Heart right ventricle (tissue), 16 donors: ENCODE measurements around the gene CDH18. TPM values are rescaled to one million over a fixed set of nuclear protein-coding genes. Genes with fewer than 3 reads are reported as not detected.

Experiments
- ATAC-seq, 8 donors: fragments of 200-7000 bp; cut with Tn5 transposase; one replicate each; pipeline ENCODE4 v1.9.1; 2020; ENCODE audit warnings: mild to moderate bottlenecking in 8 of 8, moderate library complexity in 8 of 8, moderate number of reproducible peaks in 1 of 8
- DNase-seq, 2 donors: peaks; one replicate each; pipeline ENCODE4 v3.0.0-alpha.2; 2020
- H3K27ac ChIP-seq, 10 donors: fragments of 200-600 bp; sonication (generic) in 2 of 10; one replicate each; pipeline versions ENCODE4 v1.5.0 to v1.8.0; 2020 to 2022; ENCODE audit warnings: mild to moderate bottlenecking in 3 of 10
- H3K27me3 ChIP-seq, 7 donors: fragments of 200-600 bp; one replicate each; pipeline ENCODE4 v1.8.0; 2021 to 2022; ENCODE audit warnings: mild to moderate bottlenecking in 2 of 7
- H3K36me3 ChIP-seq, 9 donors: fragments of 200-600 bp; sonication (generic) in 1 of 9; one replicate each; pipeline versions ENCODE4 v1.5.0 to v1.8.0; 2020 to 2022; ENCODE audit warnings: mild to moderate bottlenecking in 2 of 9
- H3K4me1 ChIP-seq, 9 donors: fragments of 200-600 bp; sonication (generic) in 1 of 9; one replicate each; pipeline versions ENCODE4 v1.5.0 to v1.8.0; 2020 to 2022; ENCODE audit warnings: mild to moderate bottlenecking in 4 of 9
- H3K4me3 ChIP-seq, 10 donors: fragments of 200-600 bp; sonication (generic) in 2 of 10; one replicate each; pipeline versions ENCODE4 v1.5.0 to v1.8.0; 2020 to 2022; ENCODE audit warnings: mild to moderate bottlenecking in 7 of 10, moderate library complexity in 2 of 10
- H3K9me3 ChIP-seq, 11 donors: fragments of 200-600 bp in 10 of 11; sonication (generic) in 2 of 11; one replicate each; pipeline versions ENCODE4 v1.5.0 to v1.8.0; 2013 to 2022; ENCODE audit warnings: mild to moderate bottlenecking in 2 of 11, control low read depth in 1 of 11, moderate library complexity in 1 of 11
- CTCF ChIP-seq, 9 donors: fragments of 200-600 bp; sonication (generic) in 2 of 9; IDR thresholded peaks; one replicate each; pipeline versions ENCODE4 v1.5.0 to v1.8.0; 2021 to 2022; ENCODE audit warnings: antibody characterized with exemption in 9 of 9, mild to moderate bottlenecking in 5 of 9, moderate library complexity in 1 of 9
- WGBS, 2 donors: extraction: QIAGEN DNeasy Blood & Tissue Kit; methylation state at CpG; one replicate each; pipeline ENCODE4 v1.1.7; 2013; ENCODE audit warnings: inconsistent platforms in 1 of 2; 5-methylcytosine and 5-hydroxymethylcytosine counted together
- intact Hi-C, 10 donors: fragments of 100-400 bp; cut with DNase I; formaldehyde crosslinking; loops; one replicate each; pipeline versions ENCODE4 v1.11.1 to v1.14.2; 2022
- polyA plus RNA-seq, 2 donors: library from polyadenylated mRNA; stranded (reverse); fragments of 200-250 nt; gene quantifications; one replicate each; pipeline ENCODE4 v1.2.3, GENCODE V29; 2013
- total RNA-seq, 10 donors: library from RNA; stranded (reverse); fragmentation: NEBNext Ultra II Directional in 3 of 10; extraction: Animal tissue kit (Norgen Biotek cat#: 25700) in 3 of 10; gene quantifications; one replicate each; pipeline versions ENCODE4 v1.2.1 to v1.2.4, GENCODE V29; 2021 to 2023
- donor health status: Arrhythmogenic right ventricular cardiomyopathy.
- donor health status: ischemic (EF 13 %, LVEDD 7.1; RV severe dilation, severe dysfunction).
- donor health status: healthy with polysubstance abuse.
- donor health status: DM: no; HTN: yes; CAD: no.
- donor health status: DM: no; HTN: no; CAD: no.
- donor health status: ischemic (EF 25% LVEDD 6.9; RV normal size, moderate dysfunction).
- donor health status: ischemic (EF 25% LVEDD 5.7; RV mildly dilated, moderate dysfunction).
- donor health status: healthy.
- donor health status: DM: yes; HTN: yes; CAD: no.
- donor health status: Ischemic cardiomyopathy.
- donor health status: ischemic (EF 35%, LVEDD 5.7; RV mildly dilated, moderate dysfunction).
- donor health status: nonischemic (EF 11% LVEDD 7.7; RV severe dilation, severe dysfunction).
- donor health status: DM: yes; HTN: yes; CAD: no.
- donor health status: PGD.
- donor health status: ischemic (EF 29% LVEDD 5.4; RV normal size, mild dysfunction).
- donor health status: nonischemic (EF 23%, LVEDD 6.1; RV moderate dilation, normal function).

The CDH18 gene
- total and polyA plus RNA-seq, 12 donors = not detected

GRCh38 chr5:19885040-19885824 lies 102.8 kb downstream of the CDH18 start:
- Histone ChIP-seq H3K27me3 (no peaks in the 10 kb centered on the region), H3K4me3 (no peak overlapping the region), H3K9me3 (no peaks in the 10 kb centered on the region), H3K4me1 (no peaks in the 10 kb centered on the region), H3K27ac (no peak overlapping the region), H3K36me3 (no peaks in the 10 kb centered on the region)
- TF ChIP-seq CTCF (IDR thresholded peaks at IDR 0.05) = no peak
- intact Hi-C loops = no loop called here
- 72 to 77% methylated on average over 5 of the region's 5 CpGs for WGBS, 2 donors
- ATAC-seq (no peak), DNase-seq (no peak)

DNA sequence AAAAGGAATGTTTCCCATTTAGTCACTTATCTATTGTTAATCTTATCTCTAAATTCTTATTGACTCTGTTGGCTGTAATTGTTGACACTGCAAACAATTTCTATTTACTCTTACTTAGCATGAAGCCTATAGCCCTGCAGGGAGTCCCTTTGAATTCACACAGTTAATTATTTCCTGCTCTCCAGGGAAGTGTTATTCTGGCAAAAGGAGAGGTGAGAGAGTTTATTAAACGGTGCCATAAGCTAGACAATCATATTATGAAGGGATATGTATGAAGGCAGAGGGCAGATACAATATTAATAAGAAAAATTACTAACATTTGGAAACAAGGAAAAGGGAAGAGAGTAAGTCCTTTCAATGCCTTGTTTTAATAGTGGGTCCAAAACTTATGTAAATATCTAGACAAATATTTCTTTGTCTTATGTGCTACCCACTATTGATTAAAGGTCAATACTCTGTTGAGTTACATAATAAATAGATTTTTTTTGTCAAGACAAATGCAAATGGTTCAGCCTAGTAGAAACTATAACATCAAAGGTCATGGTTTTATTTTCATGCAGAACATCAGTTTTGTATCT lies 107.1 kb downstream of the CDH18 start:
- Histone ChIP-seq H3K36me3 (no peaks in the 10 kb centered on the region), H3K27ac (no peak overlapping the region), H3K9me3 (no peaks in the 10 kb centered on the region), H3K27me3 (no peaks in the 10 kb centered on the region), H3K4me1 (no peaks in the 10 kb centered on the region), H3K4me3 (no peak overlapping the region)
- ATAC-seq (no peak), DNase-seq (no peak)
- WGBS, 2 donors = 3 to 7% methylated on average over 1 of the region's 1 CpG
- intact Hi-C loops = no loop called here
- no peak for TF ChIP-seq CTCF (IDR thresholded peaks at IDR 0.05)

DNA sequence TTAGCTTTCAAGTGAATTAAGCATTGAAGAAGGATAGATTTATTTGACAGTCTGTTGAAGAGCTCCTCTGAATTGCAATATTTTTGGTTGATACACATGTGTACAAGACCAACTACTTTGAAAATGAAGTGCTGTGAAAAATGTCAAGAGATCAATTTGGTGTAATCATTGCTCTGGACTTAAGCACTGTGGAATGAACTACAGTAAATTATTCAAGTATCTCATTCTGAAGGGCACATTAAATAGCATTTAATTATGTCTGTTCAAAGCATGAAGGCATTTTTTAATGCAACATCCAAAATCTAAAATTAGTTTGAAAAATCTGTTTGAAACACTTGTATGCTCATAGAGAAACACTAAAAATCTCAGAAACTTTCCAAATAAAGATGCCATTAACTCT lies 107.5 kb downstream of the CDH18 start:
- intact Hi-C loops = no loop called here
- Histone ChIP-seq H3K4me3 (no peak overlapping the region), H3K27ac (no peak overlapping the region), H3K4me1 (no peaks in the 10 kb centered on the region), H3K36me3 (no peaks in the 10 kb centered on the region), H3K9me3 (no peaks in the 10 kb centered on the region), H3K27me3 (no peaks in the 10 kb centered on the region)
- ATAC-seq (no peak), DNase-seq (no peak)
- no peak for TF ChIP-seq CTCF (IDR thresholded peaks at IDR 0.05)

DNA sequence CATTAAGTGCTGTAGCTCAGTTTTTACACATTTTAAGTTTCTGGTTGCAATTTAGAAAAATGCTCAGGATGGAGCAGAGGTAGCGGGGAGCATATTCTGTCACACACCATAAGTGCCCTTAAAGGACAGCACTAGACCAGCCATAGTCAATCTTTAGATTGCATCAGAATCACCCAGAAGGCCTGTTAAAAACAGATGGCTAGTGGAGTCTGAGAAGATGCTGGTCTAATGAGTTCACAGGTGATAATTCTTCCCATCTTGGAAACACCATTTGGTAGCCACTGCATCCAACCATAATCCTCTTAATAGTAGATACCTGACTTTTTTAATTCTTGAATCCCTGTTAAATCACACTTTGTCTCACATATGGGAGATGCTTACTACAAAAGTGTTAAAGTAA lies 113.2 kb downstream of the CDH18 start:
- DNase-seq = no peak
- no peak for TF ChIP-seq CTCF (IDR thresholded peaks at IDR 0.05)
- Histone ChIP-seq H3K27me3 (no peaks in the 10 kb centered on the region), H3K27ac (no peak overlapping the region), H3K4me3 (no peak overlapping the region), H3K4me1 (no peaks in the 10 kb centered on the region), H3K36me3 (no peaks in the 10 kb centered on the region), H3K9me3 (peaks cover 0 to 22% (median 4%) of the 10 kb centered on the region in 11 donors)
- intact Hi-C loops = no loop called here
- no peak for ATAC-seq
- 90 to 96% methylated on average over 1 of the region's 1 CpG for WGBS, 2 donors
